AG09309 (cell line): Measurements from ENCODE around the gene APBA1.

Experiments used
- DNase-seq: peaks from one replicate; pipeline ENCODE4 v3.0.0-alpha.2; 2010; ENCODE audit warnings: low read depth
- H3K4me3 ChIP-seq: 2 replicates; pipeline ENCODE4 v1.5.1; 2011; ENCODE audit warnings: mild to moderate bottlenecking, low read depth, low read length, moderate library complexity; ENCODE audit not compliant: control insufficient read depth
- TF ChIP-seq, protein P1 (sequence below): IDR thresholded peaks from 2 replicates; pipeline ENCODE4 v1.5.1; 2011; ENCODE audit warnings: mild to moderate bottlenecking, low read depth, low read length, inconsistent platforms; ENCODE audit not compliant: insufficient read depth, control insufficient read depth; ENCODE audit errors: missing control alignments

Gene APBA1

GRCh38 chr9:69400470-69400869 lies 271.7 kb downstream of the APBA1 start:
- no peak for DNase-seq
- H3K4me3 ChIP-seq: no peak overlapping the region
- TF ChIP-seq, protein P1, sequence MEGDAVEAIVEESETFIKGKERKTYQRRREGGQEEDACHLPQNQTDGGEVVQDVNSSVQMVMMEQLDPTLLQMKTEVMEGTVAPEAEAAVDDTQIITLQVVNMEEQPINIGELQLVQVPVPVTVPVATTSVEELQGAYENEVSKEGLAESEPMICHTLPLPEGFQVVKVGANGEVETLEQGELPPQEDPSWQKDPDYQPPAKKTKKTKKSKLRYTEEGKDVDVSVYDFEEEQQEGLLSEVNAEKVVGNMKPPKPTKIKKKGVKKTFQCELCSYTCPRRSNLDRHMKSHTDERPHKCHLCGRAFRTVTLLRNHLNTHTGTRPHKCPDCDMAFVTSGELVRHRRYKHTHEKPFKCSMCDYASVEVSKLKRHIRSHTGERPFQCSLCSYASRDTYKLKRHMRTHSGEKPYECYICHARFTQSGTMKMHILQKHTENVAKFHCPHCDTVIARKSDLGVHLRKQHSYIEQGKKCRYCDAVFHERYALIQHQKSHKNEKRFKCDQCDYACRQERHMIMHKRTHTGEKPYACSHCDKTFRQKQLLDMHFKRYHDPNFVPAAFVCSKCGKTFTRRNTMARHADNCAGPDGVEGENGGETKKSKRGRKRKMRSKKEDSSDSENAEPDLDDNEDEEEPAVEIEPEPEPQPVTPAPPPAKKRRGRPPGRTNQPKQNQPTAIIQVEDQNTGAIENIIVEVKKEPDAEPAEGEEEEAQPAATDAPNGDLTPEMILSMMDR: no peak

DNA sequence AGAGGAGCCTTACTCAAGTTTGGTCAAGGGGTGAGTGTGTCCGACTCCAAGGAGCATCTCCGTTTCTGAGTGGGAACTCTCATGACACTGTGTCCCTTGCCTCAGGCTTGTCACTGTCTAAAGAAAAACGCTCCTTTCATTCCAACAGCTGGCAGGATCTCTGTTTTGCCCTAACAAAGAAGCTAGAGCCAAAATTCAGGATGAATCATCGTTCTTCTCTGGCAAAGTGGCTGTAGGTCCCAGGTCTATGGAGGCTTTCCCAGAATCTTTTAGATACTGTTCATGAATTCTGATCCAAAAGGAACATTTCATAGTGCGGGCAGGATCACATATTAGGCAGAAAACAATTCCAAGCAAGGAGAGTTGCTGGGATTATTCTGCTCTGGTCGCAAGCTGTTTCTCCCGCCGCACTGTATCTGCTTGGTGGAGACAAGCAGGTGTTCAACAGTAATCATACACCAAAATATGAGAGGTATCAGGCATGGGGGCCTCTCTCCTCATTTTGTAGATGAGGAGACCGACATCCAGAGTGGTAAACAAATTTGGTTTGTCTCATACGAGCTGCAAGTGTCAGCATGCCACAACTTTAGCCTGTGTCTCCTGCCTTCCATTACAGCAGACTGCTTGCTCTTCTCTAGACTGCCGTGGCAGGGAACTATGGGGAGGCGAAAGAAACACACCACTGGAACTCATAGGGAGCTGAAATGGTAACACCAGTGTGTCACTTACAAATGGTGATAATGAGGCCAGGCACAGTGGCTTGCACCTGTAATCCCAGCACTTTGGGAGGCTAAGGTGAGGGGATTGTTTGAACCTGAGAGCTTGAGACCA lies 274.6 kb downstream of the APBA1 start:
- TF ChIP-seq, protein P1: no peak
- no peak overlapping the region for H3K4me3 ChIP-seq
- DNase-seq: no peak

GRCh38 chr9:69396759-69397158 lies 275.4 kb downstream of the APBA1 start:
- DNase-seq: no peak
- H3K4me3 ChIP-seq: no peak overlapping the region
- TF ChIP-seq, protein P1: no peak

DNA sequence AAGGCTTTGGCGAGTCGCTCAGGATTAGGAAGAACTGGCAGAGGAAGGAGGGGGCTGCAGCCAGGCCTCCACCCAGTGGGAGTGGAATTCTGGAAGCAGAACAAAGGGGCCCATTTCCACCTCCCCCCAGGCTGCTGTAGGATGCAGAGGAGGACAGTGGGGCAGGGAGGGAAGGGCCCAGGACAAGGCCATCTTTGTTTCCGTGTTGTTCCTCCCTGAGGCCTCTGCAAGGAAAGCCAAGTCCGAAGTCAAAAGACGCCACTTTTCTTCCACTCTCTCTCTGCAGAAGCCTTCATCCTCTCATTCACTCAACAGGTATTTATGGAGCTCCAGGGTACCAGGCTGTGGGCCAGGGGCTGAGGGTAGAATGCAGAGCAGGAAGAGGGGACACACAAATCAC lies 276.5 kb downstream of the APBA1 start:
- no peak overlapping the region for H3K4me3 ChIP-seq
- TF ChIP-seq, protein P1: no peak
- DNase-seq: no peak

DNA sequence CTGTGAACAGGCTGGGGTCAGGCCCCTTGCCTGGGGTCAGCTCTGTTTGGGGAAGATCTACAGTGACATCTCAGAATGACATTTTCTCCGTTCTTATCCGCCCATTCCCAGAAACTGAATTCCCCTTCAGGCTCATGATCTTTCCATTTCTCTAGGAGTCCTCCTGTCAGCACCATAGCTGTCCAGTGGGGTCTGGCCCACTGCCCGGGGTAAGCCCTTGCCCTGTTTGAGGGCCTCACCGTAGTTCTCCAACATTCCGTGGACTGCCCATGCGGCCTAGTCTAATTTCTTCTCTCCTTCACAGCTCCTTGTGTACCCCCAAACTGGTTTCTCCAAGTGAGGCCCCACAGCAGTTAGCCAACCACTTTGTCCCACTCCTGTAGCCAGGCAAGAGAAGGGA lies 278.7 kb downstream of the APBA1 start:
- H3K4me3 ChIP-seq: no peak overlapping the region
- no peak for DNase-seq
- TF ChIP-seq, protein P1: no peak

DNA sequence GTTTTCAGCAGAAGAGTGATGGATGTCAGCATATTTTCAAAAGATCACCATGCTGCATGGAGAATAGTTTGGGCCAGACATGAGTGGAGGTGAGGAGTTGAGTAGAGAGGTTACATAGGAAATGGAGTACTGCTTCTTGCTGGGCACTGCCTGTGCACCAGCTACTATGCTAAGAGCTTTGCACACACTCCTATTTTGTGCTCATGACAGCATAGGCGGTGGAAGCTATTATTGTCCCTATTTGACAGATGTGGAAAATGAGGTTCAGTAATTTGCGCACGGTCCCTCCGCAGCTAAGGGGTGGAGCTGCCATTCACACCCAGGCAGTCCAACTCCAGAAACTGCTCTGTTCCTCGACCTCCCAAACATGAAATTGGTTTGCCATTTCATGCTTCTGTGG lies 279.3 kb downstream of the APBA1 start:
- H3K4me3 ChIP-seq: no peak overlapping the region
- TF ChIP-seq, protein P1: no peak
- no peak for DNase-seq

DNA sequence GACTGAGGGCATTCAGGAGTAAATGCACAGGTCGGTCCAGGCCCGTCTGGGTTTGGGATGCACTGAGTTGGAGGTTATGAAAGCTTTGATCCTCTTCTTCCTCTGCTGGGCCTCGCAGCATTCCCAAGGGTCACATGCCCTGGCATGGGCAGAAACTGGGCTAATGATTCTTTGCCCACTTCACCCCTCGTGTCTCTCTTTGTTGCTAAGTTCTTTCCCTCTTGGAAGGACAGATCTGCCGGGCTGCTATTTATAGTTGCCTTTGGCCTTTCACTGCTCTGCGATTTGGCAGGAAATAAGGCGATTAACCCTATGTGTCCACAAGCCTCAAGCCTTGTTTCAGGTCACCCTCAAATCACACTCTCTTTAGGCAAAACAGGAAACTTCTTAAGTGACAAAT lies 280.2 kb downstream of the APBA1 start:
- TF ChIP-seq, protein P1: no peak

More for the DNA sequence above, 280.2 kb downstream of the APBA1 start:
- no peak for DNase-seq
- no peak overlapping the region for H3K4me3 ChIP-seq
